GM18508 (cell line): Measurements from ENCODE around the gene FOXB1.

Experiments used
- ATAC-seq: cut with Tn5 transposase; IDR thresholded peaks from one replicate; pipeline ENCODE4 v1.9.1; 2021; ENCODE audit warnings: moderate number of reproducible peaks; ENCODE audit not compliant: insufficient read depth, unreplicated experiment

The FOXB1 gene

GRCh38 chr15:60012695-60013094 lies 8.6 kb downstream of the FOXB1 start:
- no peak for ATAC-seq

DNA sequence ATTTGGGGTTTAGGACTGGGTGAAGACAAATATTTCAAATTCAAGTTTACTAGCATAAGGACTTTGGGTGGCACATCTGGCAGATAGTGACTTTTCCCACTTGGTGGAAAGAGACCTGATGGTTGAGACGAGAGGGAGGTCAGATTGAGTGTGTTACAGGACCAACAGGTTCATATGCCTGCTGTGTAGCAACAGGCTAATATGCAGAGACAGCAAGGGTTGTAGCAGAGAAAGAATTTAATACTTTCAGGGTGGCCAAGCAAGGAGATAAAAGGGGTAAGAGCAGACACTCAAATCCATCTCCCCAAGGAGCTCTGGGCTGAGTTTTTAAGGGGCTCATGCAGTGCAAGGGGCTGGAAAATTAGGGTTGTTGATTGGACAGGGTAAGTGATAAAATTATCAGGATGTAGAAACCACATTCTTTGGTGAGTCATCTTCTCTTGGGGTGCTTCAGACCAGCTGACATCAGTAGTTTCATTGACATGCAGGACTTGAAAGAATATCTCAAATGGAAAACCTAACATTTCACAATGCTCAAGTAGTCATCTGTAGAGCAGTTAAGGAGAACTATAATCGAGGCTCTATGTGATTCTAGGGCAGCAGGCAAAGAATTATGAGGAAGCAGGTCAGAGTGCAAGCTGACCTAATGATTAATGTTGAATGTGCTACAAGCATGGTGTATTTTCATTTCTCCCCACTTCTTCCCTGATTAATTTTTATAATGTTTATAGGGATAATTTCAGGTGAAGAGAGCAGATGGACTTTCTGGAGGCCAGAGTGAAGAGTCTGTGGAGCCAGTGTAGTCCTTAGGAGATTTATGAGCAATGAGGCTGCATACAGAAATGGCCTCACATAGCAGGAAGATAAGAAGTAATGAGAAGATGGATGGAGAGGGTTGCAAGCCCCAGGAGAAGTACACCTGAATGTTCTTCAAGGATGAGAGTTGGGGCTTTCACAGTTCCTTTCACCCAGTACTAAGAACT lies 13.7 kb downstream of the FOXB1 start:
- no peak for ATAC-seq

DNA sequence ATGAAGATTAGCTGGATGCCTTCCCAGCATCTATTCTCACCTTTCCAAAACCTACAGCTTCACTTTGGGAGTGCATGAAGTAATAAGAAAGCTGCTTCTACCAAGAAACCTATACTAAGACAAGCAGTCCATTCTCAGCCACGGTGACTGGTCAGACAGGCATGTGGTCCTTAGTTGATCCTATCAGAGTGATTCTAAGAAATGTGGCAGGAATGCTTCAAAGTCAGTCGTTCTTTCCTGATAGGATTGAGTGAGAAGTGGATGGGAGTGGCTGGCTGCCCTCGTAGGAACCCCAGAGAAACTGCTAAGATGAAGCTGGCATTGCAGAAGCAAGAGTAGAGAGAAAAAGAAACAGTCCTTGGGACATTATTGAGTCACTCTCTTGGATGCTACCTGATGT lies 16.6 kb downstream of the FOXB1 start:
- ATAC-seq, result no peak

- no peak for ATAC-seq
Observed at GRCh38 chr15:60021589-60022378, 17.7 kb downstream of the FOXB1 start.

DNA sequence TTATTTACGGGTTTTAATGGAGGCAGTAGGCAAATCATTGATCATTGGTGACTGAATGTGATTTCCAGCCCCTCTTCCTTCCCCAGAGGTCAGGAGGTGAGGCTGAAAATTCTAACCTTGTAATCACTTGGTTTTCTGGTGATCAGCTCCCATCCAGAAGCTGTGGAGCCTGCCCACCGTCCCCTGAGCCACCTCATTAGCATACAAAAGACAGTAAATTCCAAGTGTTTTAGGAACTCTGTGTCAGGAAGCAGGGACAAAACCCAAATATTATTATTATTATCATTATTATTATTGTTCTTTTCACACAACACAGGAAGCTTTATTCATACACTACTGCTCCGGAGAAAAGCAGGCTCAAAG lies 18.2 kb downstream of the FOXB1 start:
- ATAC-seq, result no peak

GRCh38 chr15:60026555-60026954 lies 22.4 kb downstream of the FOXB1 start:
- ATAC-seq, result no peak

DNA sequence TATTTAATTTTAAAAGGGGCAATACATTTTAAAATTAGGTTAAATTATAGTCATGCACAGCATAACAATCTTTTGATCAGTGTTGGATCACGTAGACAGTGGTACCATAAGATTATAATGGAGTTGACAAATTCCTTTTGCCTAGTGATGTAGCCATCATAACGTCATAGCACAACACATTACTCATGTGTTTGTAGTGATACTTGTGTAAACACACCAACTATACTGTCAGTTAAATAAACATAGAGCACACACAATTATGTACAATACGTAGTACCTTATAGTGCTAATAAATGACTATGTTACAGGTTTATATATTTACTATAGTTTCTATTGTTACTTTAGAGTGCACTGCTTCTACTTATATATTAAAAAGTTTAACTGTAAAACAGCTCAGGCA lies 31.2 kb downstream of the FOXB1 start:
- no peak for ATAC-seq

- ATAC-seq, result no peak
Observed at GRCh38 chr15:60039316-60039715, 35.2 kb downstream of the FOXB1 start.

DNA sequence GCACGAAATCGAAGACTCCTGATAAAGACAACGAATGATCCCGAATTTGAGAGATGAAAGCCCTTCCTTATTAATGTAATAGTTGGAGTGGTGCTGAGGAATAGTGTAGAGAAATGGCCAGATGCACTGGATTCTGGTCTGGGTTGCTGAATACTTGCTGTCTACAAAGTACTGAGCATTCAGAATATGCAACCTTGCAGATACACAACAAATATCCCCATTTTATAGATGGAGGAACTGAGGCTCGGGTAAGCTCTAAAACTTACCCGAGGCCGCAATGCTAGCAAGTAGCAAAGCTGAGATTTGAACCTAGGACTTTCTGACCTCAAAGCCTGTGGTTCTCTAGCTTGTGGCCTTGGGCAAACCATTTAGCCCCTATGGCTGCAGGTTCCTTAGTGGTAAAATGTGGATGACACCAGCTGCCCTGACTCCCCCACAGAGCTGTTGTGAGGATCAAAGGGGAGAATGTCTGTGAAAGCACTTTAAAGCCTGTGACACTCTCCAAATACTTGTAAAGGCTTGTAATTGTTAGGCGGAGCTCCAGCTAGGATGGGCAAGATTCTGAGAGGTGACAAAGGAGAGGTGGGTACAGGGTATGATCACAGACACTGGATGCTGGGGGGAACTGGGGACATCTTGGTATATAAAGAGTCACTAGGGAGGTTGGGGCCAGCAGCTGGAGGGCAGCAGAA lies 39.8 kb downstream of the FOXB1 start:
- ATAC-seq, result no peak

GRCh38 chr15:60044636-60045270 lies 40.6 kb downstream of the FOXB1 start:
- no peak for ATAC-seq

GRCh38 chr15:60047701-60048100 lies 43.6 kb downstream of the FOXB1 start:
- no peak for ATAC-seq

- ATAC-seq, result no peak
Observed at GRCh38 chr15:60049948-60050347, 45.8 kb downstream of the FOXB1 start.

GRCh38 chr15:60052796-60053195 lies 48.7 kb downstream of the FOXB1 start:
- ATAC-seq, result no peak

GRCh38 chr15:60054472-60054871 lies 50.4 kb downstream of the FOXB1 start:
- ATAC-seq, result no peak
